Measurements from ENCODE around the gene DCAF4.

- TF ChIP-seq REST (IDR thresholded peaks at IDR 0.05; ENCODE audit: insufficient read depth in 1 of 2, low read depth in 2 of 2, low read length in 2 of 2) (no peak), POLR2AphosphoS5 (IDR thresholded peaks at IDR 0.05; ENCODE audit: low read depth, low read length) (no peak)
Measured at GRCh38 chr14:72879431-72879830, 46.8 kb upstream of the DCAF4 start.
